Spleen (tissue), 7 donors: ENCODE data around the gene ADA.

ENCODE experiments used
- POLR2A ChIP-seq, 3 donors: fragments of 450-650 bp; IDR thresholded peaks; one replicate each; pipeline ENCODE4 v1.5.1; 2017; ENCODE audit warnings: antibody characterized with exemption in 3 of 3, mild to moderate bottlenecking in 1 of 3
- POLR2AphosphoS5 ChIP-seq, 3 donors: sonication (generic); formaldehyde crosslinking; IDR thresholded peaks; one replicate each; pipeline ENCODE4 v1.5.1; 2017; ENCODE audit warnings: antibody characterized with exemption in 3 of 3
- TF ChIP-seq, protein P1 (sequence below), 11 experiments: fragments of 200-600 bp in 7 of 11; fragments of 450-650 bp in 4 of 11; sonication (generic) in 4 of 11; IDR thresholded peaks in 8 of 11; conservative IDR thresholded peaks in 3 of 11; 1 replicate in 7 of 11; 2 replicates in 4 of 11; pipeline versions ENCODE4 v1.4.0 to v1.8.0; 2016 to 2021; ENCODE audit warnings: antibody characterized with exemption in 11 of 11, inconsistent platforms in 4 of 11, mild to moderate bottlenecking in 1 of 11
- donor health status: DM: no; HTN: no; CAD: no; lungs with moderate emphysema.
- donor health status: DM: no; HTN: no; CAD: no.
- donor health status: DM: no; HTN: no; CAD: no.

DNA sequence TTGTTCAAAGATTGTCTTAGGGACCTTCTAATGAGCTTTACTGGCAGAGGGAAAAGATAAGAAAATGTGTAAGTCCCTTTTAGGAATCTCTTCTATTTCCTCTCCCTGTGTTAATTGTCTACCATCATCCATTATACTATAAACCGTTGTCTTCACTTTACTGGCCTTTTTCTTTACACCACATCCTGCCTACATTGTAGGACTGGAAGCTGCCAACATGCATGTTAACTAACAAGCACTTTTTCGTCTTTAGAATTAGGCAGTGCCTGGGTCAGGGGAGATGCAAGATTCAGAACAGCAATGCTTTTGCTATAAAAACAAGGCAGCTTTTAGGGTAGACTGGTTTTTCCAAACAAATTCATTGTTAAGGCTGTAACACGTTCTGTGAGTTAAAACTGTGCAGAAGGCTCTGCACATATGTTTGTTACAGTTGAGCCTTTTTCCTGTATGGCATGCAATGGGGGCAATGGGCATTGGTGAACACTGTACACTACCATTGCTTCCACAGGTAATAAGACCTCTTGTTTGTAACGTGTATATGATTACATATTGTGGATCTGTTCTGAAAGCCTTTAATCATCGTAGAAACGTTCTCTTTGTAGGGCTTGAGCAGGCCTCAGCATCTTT lies 80.0 kb downstream of the ADA start:
- TF ChIP-seq, protein P1, sequence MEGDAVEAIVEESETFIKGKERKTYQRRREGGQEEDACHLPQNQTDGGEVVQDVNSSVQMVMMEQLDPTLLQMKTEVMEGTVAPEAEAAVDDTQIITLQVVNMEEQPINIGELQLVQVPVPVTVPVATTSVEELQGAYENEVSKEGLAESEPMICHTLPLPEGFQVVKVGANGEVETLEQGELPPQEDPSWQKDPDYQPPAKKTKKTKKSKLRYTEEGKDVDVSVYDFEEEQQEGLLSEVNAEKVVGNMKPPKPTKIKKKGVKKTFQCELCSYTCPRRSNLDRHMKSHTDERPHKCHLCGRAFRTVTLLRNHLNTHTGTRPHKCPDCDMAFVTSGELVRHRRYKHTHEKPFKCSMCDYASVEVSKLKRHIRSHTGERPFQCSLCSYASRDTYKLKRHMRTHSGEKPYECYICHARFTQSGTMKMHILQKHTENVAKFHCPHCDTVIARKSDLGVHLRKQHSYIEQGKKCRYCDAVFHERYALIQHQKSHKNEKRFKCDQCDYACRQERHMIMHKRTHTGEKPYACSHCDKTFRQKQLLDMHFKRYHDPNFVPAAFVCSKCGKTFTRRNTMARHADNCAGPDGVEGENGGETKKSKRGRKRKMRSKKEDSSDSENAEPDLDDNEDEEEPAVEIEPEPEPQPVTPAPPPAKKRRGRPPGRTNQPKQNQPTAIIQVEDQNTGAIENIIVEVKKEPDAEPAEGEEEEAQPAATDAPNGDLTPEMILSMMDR (IDR thresholded peaks at IDR 0.05 in 8 of 11, conservative IDR thresholded peaks at IDR 0.05 in 3 of 11), result no peak
- no peak for TF ChIP-seq POLR2A (IDR thresholded peaks at IDR 0.05)
- TF ChIP-seq POLR2AphosphoS5 (IDR thresholded peaks at IDR 0.05), result no peak
